Muscle layer of colon (tissue), 2 donors: Measurements from ENCODE around the gene TNNT1.
A peak's percentile ranks its signal among the peaks of the same experiment; 100 is the strongest.
"Not testable (repeated sequence)": the region's sequence is repeated elsewhere in the genome, so short reads cannot be mapped to it uniquely, and the experiment has no call there.

Source experiments
- H3K27ac ChIP-seq: one replicate; pipeline ENCODE4 v1.7.0; 2013; ENCODE audit warnings: low read depth, mild to moderate bottlenecking, low read length, moderate library complexity
- H3K27me3 ChIP-seq, 2 donors: one replicate each; pipeline ENCODE4 v1.7.0; 2013; ENCODE audit warnings: low read length in 2 of 2, mild to moderate bottlenecking in 2 of 2; ENCODE audit not compliant: insufficient read depth in 2 of 2, control insufficient read depth in 1 of 2
- H3K36me3 ChIP-seq: one replicate; pipeline ENCODE4 v1.7.0; 2013; ENCODE audit warnings: mild to moderate bottlenecking, low read length; ENCODE audit not compliant: insufficient read depth
- H3K4me1 ChIP-seq: one replicate; pipeline ENCODE4 v1.7.0; 2013; ENCODE audit warnings: mild to moderate bottlenecking, low read length; ENCODE audit not compliant: insufficient read depth
- H3K4me3 ChIP-seq, 2 donors: one replicate each; pipeline ENCODE4 v1.7.0; 2013; ENCODE audit warnings: low read length in 2 of 2, low read depth in 1 of 2, mild to moderate bottlenecking in 1 of 2, moderate library complexity in 1 of 2
- H3K9ac ChIP-seq: one replicate; pipeline ENCODE4 v1.7.0; 2013; ENCODE audit warnings: low read length
- H3K9me3 ChIP-seq: one replicate; pipeline ENCODE4 v1.7.0; 2013; ENCODE audit warnings: mild to moderate bottlenecking, low read length
- donor health status: abdominal sarcoma.
- donor health status: Adenocarcinoma of cecum.

TNNT1 gene

DNA sequence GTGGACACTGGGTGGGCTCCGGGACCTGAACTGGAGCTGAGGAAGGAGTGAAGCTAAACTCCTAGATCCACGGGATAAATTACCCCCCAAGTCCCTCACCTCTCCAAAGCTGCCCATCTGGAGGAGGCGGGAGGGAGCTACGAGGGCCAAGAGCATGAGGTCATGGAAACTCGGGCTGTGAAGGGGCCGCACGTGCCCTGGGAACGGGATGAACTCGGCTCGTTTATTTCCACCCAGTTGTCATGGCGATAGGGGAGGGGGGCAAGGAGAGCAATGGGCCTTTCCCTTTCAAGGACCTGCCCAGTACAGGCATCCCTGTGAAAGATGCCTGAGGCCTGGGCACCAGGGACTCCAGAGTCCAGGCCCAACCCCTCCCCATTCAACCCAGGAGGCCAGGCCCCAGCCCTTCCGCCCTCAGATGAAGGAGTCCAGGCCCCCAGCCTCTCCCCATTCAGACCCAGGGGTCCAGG, 35.4 kb downstream of the TNNT1 start:
- Histone ChIP-seq H3K36me3 (peaks cover 20% of the 10 kb centered on the region), H3K4me3 (peak overlapping the region in 1 of 2 donors; percentile 45), H3K9ac (peak overlapping the region; percentile 90), H3K27ac (peak overlapping the region; percentile 99), H3K9me3 (no peaks in the 10 kb centered on the region), H3K4me1 (peaks cover 50% of the 10 kb centered on the region), H3K27me3 (no peaks in the 10 kb centered on the region)

DNA sequence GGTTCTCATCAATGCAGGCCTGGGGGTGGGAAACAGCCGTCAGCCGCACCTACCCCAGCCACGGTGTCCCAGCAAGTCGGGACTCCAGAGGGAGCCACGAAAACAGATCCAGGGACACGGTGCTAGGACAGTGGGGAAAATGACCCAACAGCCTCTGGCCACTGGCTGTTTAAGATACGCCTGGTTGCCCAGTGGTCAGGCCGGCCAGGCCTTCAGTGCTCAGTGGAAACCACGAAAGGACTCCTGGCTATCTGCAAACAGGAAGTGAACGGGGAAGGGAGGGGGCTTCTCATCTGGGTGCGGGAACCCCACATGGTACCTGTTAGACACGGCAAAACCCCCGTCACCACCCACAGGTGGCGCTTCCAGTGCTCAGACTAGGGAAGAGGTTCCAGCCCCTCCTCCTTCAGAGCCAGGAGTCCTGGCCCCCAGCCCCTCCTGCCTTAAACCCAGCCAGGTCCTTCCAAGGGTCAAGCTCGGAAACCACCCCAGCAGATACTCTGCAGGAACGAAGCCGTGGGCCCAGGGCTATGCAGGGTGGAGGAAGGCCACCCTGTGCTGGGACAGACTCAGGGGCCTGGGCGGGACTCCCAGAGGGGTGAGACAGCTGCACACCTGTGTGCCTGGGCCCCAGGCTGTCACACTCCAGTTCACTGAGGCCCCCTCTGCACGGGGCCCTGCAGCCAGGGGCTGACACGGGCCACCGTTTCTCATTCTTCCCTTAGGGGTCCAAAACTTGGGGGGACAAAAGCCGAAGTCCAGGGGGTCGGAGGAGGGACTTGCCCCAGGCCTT, 36.0 kb downstream of the TNNT1 start:
- Histone ChIP-seq H3K4me1 (peaks cover 44% of the 10 kb centered on the region), H3K36me3 (peaks cover 20% of the 10 kb centered on the region), H3K27ac (peak overlapping the region; percentile 94), H3K9ac (peak overlapping the region; percentile 90), H3K4me3 (peak overlapping the region in 1 of 2 donors; percentile 45), H3K9me3 (no peaks in the 10 kb centered on the region), H3K27me3 (no peaks in the 10 kb centered on the region)

DNA sequence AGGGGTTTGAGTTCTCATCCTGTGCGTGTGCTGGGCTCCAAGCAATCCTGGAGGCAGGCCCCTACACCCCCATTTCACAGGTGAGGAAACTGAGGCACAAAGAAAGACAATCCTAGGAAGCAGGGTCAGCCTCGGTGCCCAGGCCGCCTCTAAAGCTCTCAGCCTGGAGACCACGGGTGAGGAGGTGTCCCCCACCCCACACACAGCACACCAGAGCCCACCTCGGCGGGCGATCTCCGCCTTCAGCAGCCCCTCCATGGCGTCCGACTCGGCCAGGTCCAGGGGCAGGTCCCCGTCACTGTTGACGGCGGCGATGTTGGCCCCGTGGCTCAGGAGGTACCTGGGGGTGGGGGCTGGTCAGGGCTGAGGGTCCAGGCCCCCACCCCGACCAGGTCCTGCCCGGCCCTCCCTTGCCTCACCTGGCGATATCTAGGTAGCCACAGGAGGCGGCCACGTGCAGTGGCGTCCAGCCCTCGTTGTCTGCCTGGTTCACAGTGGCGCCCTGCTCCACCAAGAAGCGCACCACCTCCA, 36.7 kb downstream of the TNNT1 start:
- peak overlapping the region; percentile 94 for H3K27ac ChIP-seq
- no peaks in the 10 kb centered on the region for H3K27me3 ChIP-seq
- H3K9me3 ChIP-seq = no peaks in the 10 kb centered on the region
- H3K4me1 ChIP-seq = peaks cover 44% of the 10 kb centered on the region
- H3K9ac ChIP-seq = peak overlapping the region; percentile 90
- H3K36me3 ChIP-seq = peaks cover 20% of the 10 kb centered on the region
- H3K4me3 ChIP-seq = peak overlapping the region in 1 of 2 donors; percentile 45

DNA sequence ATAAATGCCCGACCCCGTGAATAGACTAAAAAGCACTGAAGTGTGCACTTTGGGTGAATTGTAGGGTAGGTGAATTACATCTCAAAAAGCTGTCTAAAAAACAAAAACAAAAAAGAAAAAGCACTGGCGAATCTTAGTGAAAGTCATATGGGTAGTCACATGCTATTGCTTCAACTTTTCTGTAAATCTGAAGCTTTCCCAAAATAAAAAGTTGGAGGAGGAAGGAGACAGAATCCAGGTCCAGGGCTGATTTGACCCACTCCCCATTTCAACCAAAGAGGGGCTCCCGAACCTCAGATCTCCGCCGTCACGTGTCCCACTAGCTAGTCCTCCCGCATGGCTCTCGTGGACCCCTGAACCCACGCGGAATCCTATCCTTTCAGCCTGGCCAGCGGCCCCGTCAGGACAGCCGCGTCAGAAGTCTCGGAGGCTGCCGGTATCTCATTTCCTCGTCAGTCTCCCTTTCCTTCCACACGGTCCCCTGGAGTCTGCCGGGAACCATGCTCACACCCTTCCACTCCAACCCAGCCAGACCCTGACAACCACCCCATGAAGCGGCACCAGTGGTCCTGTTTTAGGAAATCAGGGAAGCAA, 37.7 kb downstream of the TNNT1 start:
- Histone ChIP-seq H3K4me1 (peaks cover 44% of the 10 kb centered on the region), H3K9ac (peak overlapping the region; percentile 13), H3K36me3 (peaks cover 28% of the 10 kb centered on the region), H3K9me3 (no peaks in the 10 kb centered on the region), H3K27ac (peak overlapping the region; percentile 94), H3K4me3 (no peak overlapping the region), H3K27me3 (no peaks in the 10 kb centered on the region)

DNA sequence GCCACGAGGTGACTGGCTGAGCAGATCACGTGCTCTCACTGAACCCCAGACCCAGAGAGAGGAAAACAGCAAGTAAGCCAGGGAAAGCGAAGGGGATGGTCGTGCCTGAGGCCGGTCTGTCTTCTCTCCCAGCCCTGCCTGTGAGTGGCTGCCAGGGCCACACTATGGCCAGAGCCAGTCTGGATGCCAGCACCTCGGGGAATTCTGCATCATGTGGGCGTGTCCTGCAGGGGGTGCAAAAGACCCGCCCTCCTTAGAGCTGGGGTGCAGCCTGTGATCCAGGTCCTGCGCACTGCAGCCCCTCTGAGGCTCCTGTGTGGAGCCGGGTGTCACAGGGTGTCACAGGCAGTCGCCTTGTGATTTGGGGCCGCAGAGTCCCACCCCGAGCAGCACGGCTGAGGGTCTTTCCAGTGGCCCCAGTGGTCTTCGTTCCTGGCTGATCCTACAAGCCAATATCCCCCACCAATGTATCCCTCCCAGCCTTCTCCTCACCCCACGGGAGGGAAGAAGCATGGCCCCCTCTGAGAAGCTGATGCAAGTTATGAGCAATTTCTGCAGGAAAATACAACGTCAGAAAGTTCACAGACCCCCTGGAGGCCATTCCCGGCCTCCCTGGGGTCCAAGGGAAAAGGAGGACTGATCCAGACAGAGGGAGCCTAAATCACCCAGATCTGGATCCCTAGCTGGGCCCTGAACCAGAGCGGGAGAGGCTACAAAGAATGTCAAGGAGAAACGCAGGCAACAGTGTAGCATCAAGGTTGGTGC, 39.3 kb downstream of the TNNT1 start:
- Histone ChIP-seq H3K27me3 (no peaks in the 10 kb centered on the region), H3K9me3 (no peaks in the 10 kb centered on the region), H3K4me3 (no peak overlapping the region), H3K4me1 (peaks cover 31% of the 10 kb centered on the region), H3K27ac (peak overlapping the region; percentile 27), H3K9ac (no peak overlapping the region), H3K36me3 (peaks cover 32% of the 10 kb centered on the region)

DNA sequence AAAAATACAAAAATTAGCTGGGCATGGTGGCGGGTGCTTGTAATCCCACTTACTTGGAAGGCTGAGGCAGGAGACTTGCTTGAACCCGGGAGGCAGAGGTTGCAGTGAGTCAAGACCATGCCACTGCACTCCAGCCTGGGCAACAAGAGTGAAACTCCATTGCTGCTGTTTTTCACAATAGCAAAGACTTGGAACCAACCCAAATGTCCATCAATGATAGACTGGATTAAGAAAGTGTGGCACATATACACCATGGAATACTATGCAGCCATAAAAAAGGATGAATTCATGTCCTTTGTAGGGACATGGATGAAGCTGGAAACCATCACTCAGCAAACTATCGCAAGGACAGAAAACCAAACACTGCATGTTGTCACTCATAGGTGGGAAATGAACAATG, 41.8 kb downstream of the TNNT1 start:
- H3K9ac ChIP-seq, H3K9me3 ChIP-seq, H3K4me1 ChIP-seq, H3K27me3 ChIP-seq, H3K4me3 ChIP-seq, H3K27ac ChIP-seq: not testable (repeated sequence)
- H3K36me3 ChIP-seq = peaks cover 47% of the 10 kb centered on the region

DNA sequence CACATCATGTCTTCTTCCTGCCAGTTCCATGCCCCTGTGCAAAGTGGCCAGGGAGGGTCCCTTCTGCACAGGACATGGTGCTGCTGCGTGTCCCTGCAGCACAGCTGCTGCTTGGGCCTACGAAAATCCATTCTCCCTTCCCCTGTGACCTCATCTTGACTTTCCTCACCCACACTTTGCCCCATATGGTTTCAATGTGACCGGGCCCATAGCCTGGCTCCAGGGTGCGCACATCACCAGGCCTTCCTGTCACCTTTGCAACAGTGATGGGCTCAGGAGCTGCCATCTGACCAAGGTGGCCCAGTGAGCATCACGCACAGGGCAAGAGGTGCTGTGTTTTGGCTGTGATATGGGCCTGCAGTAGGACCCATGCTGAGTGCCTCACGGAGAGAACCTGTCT, 42.4 kb downstream of the TNNT1 start:
- no peak overlapping the region for H3K27ac ChIP-seq
- peaks cover 54% of the 10 kb centered on the region for H3K36me3 ChIP-seq
- H3K9ac ChIP-seq = no peak overlapping the region
- H3K4me3 ChIP-seq = no peak overlapping the region
- no peaks in the 10 kb centered on the region for H3K9me3 ChIP-seq
- H3K27me3 ChIP-seq = no peaks in the 10 kb centered on the region
- peaks cover 4% of the 10 kb centered on the region for H3K4me1 ChIP-seq

DNA sequence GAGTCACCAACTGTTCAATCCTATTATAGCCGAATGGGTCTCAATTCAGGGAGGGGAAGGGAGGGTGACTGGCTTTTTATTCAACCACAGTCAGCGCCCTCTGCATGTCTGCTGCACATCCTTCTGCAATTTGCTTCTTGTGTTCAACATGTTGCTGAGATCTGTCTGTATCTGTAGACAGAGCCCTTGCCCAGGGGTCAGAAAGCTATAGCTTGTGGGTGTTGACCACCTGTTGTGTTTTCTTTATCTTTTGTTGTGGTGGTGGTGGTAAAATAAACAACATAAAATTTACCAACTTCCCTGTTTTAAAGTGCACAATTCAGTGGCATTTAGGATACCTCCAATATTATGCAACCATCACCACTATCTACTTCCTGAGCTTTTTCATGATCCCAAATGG, 43.8 kb downstream of the TNNT1 start:
- Histone ChIP-seq H3K9ac (no peak overlapping the region), H3K4me1 (no peaks in the 10 kb centered on the region), H3K36me3 (peaks cover 61% of the 10 kb centered on the region), H3K27ac (no peak overlapping the region), H3K27me3 (no peaks in the 10 kb centered on the region), H3K9me3 (no peaks in the 10 kb centered on the region), H3K4me3 (no peak overlapping the region)

DNA sequence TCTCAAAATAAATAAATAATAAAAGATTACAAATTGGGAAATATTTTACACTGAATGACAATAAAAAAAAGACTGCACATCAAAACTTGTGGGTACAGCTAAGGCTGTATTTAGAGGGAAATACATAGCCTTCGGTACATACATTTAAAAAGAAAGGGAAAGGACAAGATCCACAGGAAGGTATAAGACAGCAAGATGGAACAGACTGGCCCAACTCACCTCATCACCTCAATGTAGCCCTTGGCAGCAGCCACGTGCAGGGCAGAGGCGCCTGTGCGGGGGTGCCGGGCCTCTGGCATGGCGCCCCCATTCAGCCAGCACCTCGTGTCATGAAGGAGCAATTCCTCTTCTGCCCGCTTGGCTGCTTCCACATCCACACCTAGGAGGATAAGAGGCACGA, 45.8 kb downstream of the TNNT1 start:
- H3K27ac ChIP-seq = no peak overlapping the region
- H3K9me3 ChIP-seq = no peaks in the 10 kb centered on the region
- H3K9ac ChIP-seq = no peak overlapping the region
- H3K4me3 ChIP-seq = no peak overlapping the region
- no peaks in the 10 kb centered on the region for H3K4me1 ChIP-seq
- peaks cover 64% of the 10 kb centered on the region for H3K36me3 ChIP-seq
- no peaks in the 10 kb centered on the region for H3K27me3 ChIP-seq

DNA sequence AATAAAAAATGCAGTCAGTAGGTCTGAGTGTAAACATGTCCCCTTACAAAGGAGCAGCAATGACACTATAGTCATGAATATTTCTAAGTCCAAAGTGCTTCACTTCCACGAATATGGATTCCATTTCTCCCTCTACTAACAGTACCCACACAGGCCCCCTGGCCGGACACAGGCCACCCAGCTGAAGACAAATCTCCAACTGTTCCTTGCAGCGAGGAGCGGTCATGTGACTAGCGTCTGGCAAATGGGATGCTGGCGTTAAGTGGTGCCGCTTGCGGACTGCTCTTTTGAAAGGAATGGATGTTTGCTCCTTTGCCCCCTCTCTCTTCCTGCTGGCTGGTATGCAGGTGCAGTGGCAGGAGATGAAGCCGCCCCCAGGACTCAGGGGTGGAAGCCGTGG, 47.7 kb downstream of the TNNT1 start:
- Histone ChIP-seq H3K36me3 (peaks cover 61% of the 10 kb centered on the region), H3K27me3 (no peaks in the 10 kb centered on the region), H3K27ac (no peak overlapping the region), H3K4me1 (no peaks in the 10 kb centered on the region), H3K4me3 (no peak overlapping the region), H3K9ac (no peak overlapping the region), H3K9me3 (no peaks in the 10 kb centered on the region)
